Measurements from ENCODE around the gene XRN2.

DNA sequence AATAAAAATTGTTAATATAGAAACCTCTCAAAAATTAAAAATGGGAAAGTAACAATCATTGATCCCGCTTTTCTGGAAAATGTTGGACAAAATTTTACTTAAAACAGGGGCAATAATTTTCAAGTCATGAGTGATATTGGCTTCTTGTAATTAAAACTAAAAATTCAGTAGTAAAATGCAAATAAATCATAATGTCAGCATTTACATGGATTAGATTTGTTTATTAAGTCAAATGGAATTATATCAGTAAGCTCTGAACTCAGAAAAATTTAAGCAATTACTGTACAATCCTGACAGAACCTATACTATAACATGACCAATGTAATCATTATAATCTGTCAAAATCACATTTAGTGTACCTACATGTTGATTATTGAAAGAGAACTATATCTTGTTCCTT lies 134.1 kb downstream of the XRN2 start:
- TF ChIP-seq, protein P1, sequence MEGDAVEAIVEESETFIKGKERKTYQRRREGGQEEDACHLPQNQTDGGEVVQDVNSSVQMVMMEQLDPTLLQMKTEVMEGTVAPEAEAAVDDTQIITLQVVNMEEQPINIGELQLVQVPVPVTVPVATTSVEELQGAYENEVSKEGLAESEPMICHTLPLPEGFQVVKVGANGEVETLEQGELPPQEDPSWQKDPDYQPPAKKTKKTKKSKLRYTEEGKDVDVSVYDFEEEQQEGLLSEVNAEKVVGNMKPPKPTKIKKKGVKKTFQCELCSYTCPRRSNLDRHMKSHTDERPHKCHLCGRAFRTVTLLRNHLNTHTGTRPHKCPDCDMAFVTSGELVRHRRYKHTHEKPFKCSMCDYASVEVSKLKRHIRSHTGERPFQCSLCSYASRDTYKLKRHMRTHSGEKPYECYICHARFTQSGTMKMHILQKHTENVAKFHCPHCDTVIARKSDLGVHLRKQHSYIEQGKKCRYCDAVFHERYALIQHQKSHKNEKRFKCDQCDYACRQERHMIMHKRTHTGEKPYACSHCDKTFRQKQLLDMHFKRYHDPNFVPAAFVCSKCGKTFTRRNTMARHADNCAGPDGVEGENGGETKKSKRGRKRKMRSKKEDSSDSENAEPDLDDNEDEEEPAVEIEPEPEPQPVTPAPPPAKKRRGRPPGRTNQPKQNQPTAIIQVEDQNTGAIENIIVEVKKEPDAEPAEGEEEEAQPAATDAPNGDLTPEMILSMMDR (IDR thresholded peaks at IDR 0.05) = no peak
- TF ChIP-seq POLR2A (IDR thresholded peaks at IDR 0.05) = no peak

Data from stomach (tissue), 4 donors.